ENCODE measurements around the gene PLCH1.

The PLCH1 gene

DNA sequence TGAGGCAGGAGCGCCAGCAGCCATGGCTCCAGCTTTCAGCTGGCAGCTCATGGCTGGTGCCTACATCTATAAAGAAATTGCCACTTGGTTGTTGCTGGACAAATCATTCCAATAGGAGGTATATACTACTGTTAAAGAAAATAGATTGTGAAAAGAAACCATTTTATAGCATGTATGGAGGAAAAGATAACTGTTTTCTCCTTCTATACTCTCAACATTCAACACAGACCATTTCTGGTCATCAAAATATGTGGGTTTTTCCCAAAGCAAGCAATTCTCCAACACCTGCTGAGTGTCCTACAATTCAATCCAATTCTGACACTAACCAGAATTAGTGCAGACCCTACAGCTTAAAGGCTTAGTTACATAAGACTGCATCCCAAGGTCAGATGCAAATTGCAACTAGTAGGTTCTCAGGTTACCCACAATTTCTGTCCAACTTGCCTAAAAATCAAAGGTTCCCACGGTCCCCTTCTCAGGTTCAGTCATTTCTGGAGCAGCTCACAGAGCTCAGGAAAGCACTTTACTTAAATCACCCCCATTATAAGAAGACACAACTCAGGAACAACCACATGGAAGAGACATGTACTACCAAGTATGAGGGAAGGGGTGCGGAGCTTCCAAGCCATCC is 409.0 kb downstream of the PLCH1 start:
- DNase-seq (ENCODE audit: low spot score) = no peak

DNA sequence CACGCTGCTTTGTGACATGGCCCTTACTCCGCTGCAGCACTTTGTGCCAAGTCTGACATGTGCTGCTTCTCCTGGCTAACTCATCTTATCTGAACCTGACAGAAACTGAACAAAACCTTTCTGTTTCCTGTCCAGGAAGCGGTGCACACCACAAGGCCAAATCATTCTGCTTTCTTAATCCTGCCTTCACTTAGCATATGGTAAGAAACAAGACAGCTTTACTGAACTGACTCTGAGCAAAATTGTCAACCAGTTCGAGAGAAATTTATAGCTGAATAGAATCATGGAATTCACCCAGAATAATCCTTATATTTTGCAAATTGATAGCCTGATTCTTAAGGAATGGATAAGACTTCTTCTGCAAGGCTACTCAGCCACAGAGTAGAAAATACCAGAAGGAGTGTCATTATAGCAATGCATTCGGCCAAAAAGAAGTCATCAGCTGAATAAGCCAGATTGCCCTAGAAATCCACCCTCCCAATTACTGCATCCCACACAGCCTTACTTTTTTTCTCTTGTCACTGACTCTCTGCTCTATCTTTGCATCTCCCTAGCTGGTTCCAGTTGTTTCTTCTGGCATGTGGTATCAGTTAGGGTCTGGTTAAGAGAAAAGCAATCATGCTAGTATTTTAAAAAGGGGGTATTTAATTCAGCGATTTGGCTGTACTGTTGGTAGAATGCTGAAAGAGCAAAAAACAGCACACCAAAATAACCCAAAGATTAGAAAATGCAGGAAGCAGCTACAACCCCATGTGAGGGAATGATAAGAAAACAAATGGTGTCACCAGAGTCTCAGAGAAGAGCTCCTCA is 409.8 kb downstream of the PLCH1 start:
- DNase-seq (ENCODE audit: low spot score) = no peak

- no peak for DNase-seq (ENCODE audit: low spot score)
These were observed 410.5 kb downstream of the PLCH1 start for GRCh38 chr3:155334215-155334913.

DNA sequence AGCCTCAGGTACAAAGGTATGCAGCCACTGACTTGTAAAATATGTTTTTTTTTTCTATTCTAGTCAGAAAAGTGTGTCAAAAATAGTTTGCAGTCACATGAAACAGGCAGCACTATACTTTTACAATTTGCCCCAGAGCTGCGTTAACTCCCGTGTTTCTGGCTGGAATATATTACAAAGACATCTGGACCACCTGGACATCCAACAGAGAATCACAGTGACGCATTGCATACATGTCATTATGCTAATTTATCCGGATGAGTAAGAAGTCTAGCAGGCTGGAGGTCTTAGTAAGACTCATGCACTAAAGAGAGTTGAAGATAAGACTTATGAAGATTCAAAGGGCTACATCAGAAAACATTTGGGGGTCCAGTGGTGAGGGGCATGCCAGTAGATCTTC is 412.2 kb downstream of the PLCH1 start:
- no peak for DNase-seq (ENCODE audit: low spot score)

GRCh38 chr3:155331078-155331477 is 413.8 kb downstream of the PLCH1 start:
- no peak for DNase-seq (ENCODE audit: low spot score)

- no peak for DNase-seq (ENCODE audit: low spot score)
These were observed 414.5 kb downstream of the PLCH1 start for GRCh38 chr3:155330370-155330769.

- no peak for DNase-seq (ENCODE audit: low spot score)
These were observed 415.3 kb downstream of the PLCH1 start for GRCh38 chr3:155329513-155330048.

GRCh38 chr3:155327871-155328270 is 417.0 kb downstream of the PLCH1 start:
- DNase-seq (ENCODE audit: low spot score) = no peak

- DNase-seq (ENCODE audit: low spot score) = no peak
These were observed 417.4 kb downstream of the PLCH1 start for GRCh38 chr3:155327430-155327829.

- DNase-seq (ENCODE audit: low spot score) = no peak
These were observed 418.0 kb downstream of the PLCH1 start for GRCh38 chr3:155326901-155327300.

DNA sequence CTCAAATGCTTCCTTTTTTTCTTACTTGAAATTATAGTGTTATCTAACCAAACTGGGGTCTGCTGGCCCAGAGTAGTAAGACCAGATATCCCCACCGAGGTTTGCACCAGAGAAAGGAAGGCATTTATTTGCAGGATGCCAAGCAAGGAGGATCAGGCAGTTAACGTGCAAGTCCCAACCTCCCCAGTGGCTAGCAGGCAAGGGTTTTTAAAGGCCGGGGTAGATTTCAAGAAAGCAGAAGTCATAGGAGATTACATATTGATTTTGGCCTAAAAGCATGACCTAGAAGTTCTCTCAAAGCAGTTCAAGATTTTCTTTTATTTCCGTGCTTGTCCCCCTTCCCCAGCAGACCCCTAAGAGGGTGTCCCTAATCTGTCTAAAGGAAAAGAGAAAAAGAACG is 418.6 kb downstream of the PLCH1 start:
- DNase-seq (ENCODE audit: low spot score) = no peak

All from ecto neural progenitor cell (in vitro differentiated cells).